VCaP (cell line): ENCODE results near the gene OGA.

ENCODE experiments used
- H3K27ac ChIP-seq: fragments of 450-650 bp; 2 replicates; pipeline ENCODE4 v1.5.1; 2017
- TF ChIP-seq, protein P1 (sequence below): fragments of 450-650 bp; conservative IDR thresholded peaks from 2 replicates; pipeline ENCODE4 v1.5.1; 2017; ENCODE audit warnings: mild to moderate bottlenecking, moderate library complexity

OGA gene

GRCh38 chr10:101851411-101852116, 33.3 kb upstream of the OGA start:
- no peak overlapping the region for H3K27ac ChIP-seq
- TF ChIP-seq, protein P1, sequence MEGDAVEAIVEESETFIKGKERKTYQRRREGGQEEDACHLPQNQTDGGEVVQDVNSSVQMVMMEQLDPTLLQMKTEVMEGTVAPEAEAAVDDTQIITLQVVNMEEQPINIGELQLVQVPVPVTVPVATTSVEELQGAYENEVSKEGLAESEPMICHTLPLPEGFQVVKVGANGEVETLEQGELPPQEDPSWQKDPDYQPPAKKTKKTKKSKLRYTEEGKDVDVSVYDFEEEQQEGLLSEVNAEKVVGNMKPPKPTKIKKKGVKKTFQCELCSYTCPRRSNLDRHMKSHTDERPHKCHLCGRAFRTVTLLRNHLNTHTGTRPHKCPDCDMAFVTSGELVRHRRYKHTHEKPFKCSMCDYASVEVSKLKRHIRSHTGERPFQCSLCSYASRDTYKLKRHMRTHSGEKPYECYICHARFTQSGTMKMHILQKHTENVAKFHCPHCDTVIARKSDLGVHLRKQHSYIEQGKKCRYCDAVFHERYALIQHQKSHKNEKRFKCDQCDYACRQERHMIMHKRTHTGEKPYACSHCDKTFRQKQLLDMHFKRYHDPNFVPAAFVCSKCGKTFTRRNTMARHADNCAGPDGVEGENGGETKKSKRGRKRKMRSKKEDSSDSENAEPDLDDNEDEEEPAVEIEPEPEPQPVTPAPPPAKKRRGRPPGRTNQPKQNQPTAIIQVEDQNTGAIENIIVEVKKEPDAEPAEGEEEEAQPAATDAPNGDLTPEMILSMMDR, result no peak

DNA sequence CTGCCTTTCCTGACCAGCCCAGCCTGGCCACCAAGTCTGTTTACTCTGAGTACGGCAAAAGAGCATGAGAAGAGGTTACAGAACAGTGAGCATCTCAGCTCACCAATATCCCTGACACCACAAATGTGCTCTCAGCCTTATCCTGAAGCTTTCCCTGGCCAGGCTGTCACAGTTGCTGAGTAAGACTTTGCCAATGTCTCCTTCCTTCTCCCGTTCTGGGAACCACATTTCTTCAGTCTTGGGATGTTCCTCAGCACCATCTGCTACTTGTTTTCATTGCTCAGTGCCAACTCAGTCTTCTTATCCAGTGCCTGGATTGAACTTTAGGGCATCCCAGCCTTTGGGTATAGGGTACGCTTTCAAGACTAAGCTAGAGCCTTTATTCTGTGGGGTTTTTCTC, 32.5 kb upstream of the OGA start:
- no peak overlapping the region for H3K27ac ChIP-seq
- TF ChIP-seq, protein P1, result no peak

DNA sequence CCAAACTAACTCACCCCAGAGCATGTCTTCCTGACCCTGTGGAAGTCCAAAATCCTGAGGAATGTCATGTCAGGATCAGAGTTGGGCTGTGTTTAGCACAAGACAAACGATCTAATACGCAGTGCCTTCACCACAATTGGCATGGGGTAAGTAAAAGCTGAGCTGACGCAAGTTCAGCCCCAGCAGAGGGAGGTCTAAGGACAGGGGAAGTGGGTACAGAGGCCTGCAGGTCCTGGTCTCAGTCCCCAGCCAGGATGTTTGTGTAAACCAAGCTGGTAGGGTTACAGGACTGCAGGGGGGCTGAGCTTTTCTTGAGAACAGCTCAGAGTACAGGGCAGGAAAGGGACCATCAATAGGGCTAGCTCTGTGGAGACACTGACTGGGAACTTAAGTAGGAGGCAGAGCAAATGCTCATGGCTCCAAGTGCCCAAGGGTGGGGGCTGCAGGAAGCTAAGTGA, 30.7 kb upstream of the OGA start:
- TF ChIP-seq, protein P1, result no peak
- H3K27ac ChIP-seq, result no peak overlapping the region

DNA sequence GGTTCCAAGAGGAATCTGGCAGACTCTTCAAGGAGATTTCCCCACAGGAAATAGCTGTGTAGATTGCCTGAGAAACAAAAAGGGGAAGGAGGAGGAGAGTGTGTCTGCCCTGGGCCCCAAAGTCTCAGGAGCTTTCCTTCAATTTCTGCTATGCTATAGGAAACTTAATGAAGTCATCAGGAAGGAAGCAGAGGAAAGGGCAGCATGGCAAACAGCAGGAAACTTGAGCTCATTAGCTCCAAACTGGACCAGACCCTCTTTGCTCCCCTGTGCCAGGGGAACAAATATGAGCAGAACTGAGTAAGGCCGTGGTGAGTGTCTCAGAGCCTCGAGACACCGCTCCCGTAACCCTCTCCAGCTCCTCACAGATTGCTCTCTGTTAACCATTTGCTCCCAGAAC, 30.2 kb upstream of the OGA start:
- TF ChIP-seq, protein P1, result no peak
- no peak overlapping the region for H3K27ac ChIP-seq

GRCh38 chr10:101845893-101846292, 27.6 kb upstream of the OGA start:
- TF ChIP-seq, protein P1, result no peak
- no peak overlapping the region for H3K27ac ChIP-seq

- no peak within 1 kb of the TSS for H3K27ac ChIP-seq
- TF ChIP-seq, protein P1, result no peak
Measured at GRCh38 chr10:101843032-101844021, 25.1 kb upstream of the OGA start, which contains the start of gene KCNIP2. Gene KCNIP2, minus strand, starts transcription at chr10:101843800. Its CDS starts 232 bp downstream, at chr10:101843568.

DNA sequence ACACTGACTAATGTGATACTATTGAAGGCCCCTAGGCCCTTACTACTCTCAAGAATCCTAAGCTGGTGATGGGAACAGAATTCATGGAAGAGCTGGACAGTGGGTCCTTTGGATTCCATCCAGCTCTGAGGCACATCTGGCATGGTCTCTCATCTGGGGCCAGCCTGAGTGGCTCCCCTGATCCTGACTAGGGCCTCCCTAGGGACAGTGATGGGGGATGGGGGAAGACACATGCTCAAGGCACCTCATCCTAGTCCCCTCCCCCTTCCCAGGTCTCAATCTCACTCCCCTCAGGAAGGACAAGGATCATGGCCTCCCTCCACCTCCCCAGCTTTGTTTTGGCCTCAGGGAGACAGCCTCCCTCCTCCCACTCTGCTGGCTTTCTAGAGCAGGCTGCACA, 23.6 kb upstream of the OGA start:
- TF ChIP-seq, protein P1, result no peak
- H3K27ac ChIP-seq, result no peak overlapping the region
